Fibroblast of pulmonary artery (primary cell): ENCODE measurements around the gene SRP68.

Experiments used
- DNase-seq: peaks from one replicate; pipeline ENCODE4 v3.0.0-alpha.2; 2010; ENCODE audit warnings: low read depth
- H3K4me3 ChIP-seq: replicated peaks from 2 replicates; pipeline ENCODE4 v1.5.1; 2011; ENCODE audit warnings: low read depth, mild to moderate bottlenecking, control low read depth, low read length, moderate library complexity
- TF ChIP-seq, protein P1 (sequence below): IDR thresholded peaks from 2 replicates; pipeline ENCODE4 v1.5.1; 2011; ENCODE audit warnings: mild to moderate bottlenecking, control low read depth, low read length, inconsistent platforms; ENCODE audit errors: missing control alignments

Gene SRP68

DNA sequence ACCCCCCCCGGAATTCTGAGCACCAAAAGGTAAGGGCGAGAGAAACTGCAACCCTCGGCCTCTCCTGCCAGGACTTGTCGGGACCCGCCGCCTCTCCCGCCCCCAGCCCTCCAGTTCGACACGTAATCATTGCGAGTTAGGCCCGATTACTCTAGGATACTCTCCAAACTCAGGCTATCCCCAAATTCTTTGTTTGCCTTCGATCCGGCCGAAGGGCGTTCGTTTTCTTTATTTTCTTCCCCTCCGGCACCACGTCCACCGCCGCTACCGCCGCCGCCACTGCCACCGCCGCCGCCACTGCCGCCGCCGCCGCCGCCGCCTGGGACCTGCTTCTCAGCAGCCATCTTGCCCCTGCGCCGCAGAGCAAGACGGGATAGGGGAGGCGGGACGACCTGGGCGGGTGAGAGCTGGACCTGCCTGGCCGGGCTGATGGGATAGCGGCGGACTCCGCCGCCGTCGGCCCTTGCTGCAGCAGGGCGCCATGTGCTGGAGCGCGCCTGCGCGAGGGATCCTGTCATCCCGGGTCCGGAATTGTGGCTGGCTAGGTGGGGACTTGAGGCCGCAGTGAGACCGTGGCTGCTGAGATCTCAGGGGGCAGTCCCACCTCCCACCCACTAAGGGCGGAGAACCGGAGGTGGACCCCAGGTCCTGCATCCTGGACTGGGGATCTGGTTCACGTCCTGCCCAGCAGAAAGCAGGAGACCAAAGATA, at the start of gene SRP68:
SRP68 (minus strand) TSS at position 370 of the 711 bp plus-strand sequence; CDS start at position 344, 26 bp downstream.
- H3K4me3 ChIP-seq = peak within 1 kb of the TSS; percentile 80
- DNase-seq = peak; percentile 92
- TF ChIP-seq, protein P1, sequence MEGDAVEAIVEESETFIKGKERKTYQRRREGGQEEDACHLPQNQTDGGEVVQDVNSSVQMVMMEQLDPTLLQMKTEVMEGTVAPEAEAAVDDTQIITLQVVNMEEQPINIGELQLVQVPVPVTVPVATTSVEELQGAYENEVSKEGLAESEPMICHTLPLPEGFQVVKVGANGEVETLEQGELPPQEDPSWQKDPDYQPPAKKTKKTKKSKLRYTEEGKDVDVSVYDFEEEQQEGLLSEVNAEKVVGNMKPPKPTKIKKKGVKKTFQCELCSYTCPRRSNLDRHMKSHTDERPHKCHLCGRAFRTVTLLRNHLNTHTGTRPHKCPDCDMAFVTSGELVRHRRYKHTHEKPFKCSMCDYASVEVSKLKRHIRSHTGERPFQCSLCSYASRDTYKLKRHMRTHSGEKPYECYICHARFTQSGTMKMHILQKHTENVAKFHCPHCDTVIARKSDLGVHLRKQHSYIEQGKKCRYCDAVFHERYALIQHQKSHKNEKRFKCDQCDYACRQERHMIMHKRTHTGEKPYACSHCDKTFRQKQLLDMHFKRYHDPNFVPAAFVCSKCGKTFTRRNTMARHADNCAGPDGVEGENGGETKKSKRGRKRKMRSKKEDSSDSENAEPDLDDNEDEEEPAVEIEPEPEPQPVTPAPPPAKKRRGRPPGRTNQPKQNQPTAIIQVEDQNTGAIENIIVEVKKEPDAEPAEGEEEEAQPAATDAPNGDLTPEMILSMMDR = no peak

DNA sequence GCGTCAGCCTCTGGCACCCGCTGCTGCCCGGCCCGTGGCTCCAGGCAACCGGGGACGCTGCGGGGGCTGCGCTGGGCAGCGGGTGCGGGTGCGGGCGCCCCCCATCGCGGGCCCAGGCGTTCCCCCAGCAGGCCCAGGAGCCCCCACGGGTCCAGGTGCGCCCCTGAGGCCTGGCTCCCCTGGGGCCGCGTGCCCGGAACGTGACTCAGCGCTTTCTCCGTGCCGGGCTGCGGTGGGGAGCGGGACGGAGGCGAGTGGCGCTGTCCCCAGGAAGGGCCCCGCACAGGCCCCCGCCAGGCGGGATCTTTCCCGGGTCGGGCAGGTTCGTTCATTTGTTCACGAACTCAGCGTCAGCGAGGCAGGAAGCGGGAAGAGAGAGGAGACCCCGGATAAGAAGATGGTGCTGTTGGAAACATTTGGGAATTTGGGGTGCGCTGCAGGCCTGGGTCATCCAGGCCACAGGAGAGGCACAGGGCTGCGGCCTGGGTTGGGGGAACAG, 49.7 kb upstream of the SRP68 start:
- no peak for DNase-seq
- TF ChIP-seq, protein P1 = no peak
- no peak overlapping the region for H3K4me3 ChIP-seq

DNA sequence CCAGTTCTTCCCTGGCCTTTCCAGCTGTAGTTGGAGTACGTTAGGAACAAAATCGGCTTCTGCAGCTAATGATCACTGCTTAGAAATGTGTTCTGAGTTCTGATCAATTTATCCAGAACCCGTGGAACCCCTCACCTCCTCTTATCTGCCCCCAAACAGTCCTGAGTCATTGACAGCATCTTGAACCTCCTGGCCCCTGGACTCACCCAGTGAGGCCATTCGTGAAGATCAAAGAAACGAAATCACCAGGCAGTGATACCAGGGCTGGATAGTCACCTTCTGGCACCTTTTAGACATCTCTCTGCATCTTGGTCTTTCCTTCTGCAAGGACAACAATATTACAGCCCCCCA, 48.3 kb upstream of the SRP68 start:
- no peak overlapping the region for H3K4me3 ChIP-seq
- TF ChIP-seq, protein P1 = no peak
- no peak for DNase-seq

DNA sequence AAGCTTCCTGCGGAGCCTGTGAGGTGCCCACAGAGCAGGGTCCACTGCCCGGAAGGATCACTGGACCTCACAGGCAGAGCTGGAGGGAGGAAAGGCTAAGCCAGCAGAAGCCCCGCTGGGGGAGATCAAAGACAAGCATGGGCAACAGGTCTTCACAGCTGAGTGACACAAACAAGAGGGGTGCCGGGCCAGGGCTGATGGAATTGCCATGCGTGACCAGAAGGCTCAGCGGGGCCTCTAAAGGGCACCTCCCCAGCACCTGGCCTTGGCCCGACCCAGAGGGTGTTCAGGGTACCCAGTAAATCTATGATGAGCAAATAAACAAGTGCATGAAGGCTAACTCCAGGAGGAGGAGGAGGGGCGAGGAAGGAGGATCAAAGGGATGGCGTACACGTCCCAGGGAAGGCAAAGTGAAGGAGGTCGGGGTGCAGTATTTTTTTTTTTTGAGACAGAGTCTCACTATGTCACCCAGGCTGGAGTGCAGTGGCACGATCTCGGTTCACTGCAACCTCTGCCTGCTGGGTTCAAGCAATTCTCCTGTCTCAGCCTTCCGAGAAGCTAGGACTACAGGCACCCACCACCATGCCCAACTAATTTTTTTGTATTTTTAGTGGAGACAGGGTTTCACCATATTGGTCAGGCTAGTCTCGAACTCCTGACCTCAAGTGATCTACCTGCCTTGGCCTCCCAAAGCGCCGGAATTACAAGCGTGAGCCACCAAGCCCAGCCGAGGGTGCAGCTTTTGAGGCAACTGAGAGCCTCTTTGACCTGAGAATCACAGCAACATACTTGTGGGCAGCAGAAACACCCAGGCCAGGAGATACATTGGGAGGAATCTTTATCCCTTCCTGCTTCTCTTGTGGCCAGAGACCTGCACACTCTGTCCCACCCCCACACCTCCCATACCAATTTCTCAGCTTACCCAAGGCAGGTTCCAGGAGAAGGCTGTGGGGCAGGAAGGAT, 47.4 kb upstream of the SRP68 start:
- DNase-seq = no peak
- TF ChIP-seq, protein P1 = no peak

DNA sequence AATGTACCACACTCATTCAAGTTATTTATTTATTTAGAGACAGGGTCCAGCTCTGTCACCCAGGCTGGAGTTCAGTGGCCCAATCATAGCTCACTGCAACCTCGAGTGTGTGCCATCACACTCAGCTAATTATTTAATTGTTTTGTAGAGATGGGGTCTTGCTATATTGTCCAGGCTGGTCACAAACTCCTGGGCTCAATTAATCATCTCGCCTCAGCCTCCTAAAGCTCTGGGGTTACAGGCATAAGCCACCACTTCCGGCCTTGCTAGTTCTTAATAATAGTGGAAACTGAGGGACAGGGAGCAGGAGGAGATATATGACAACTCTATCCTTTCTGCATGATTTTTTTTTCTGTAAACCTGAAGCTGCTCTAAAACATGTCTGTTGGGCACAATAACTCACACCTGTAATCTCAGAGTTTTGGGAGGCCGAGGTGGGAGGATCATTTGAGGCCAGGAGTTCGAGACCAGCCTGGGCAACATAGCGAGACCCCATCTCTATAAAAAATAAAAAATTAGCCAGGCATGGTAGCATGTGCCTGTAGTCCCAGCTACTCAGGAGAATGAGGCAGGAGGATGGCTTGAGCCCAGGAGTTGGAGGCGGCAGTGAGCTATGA, 42.9 kb upstream of the SRP68 start:
- DNase-seq = no peak
- no peak overlapping the region for H3K4me3 ChIP-seq
- TF ChIP-seq, protein P1 = no peak

More for the DNA sequence above, 47.4 kb upstream of the SRP68 start:
- H3K4me3 ChIP-seq = no peak overlapping the region

DNA sequence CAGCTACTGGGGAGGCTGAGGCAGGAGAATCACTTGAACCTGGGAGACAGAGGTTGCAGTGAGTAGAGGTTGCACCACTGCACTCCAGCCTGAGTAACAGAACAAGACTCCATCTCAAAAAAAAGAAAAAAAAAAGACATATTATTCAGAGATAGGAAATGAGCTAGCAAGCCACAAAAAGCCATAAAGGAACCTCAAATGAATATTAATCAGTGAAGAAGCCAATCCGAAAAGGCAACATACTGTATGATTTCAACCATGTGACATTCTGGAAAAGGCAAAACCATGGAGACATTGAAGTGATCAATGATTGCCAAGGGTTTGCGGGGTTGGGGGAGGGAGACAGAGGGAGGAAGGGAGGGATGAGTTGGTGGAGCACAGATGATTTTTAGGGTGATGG, 39.6 kb upstream of the SRP68 start:
- no peak for DNase-seq
- no peak overlapping the region for H3K4me3 ChIP-seq
- TF ChIP-seq, protein P1 = no peak
